ENCODE measurements around the gene MAG. TPM values are rescaled to one million over a fixed set of nuclear protein-coding genes. Genes with fewer than 3 reads are reported as not detected.

Gene MAG
- total and polyA plus RNA-seq, 9 of the 15 experiments (the other 6 are each of a cell fraction or from before 2014, with no cell fraction given), result 0.11 to 10.0 (median 1.6) TPM

GRCh38 chr19:35248310-35249145, 43.4 kb upstream of the MAG start, which contains the start of gene LSR (continued):
- TF ChIP-seq ZBTB12 (CRISPR knock-in tag; IDR thresholded peaks at IDR 0.05), result no peak
- no peak for TF ChIP-seq E2F8 (IDR thresholded peaks at IDR 0.05; ENCODE audit: low read depth, partially characterized antibody)
- no peak for TF ChIP-seq BDP1 (IDR thresholded peaks at IDR 0.05; ENCODE audit: insufficient read depth, insufficient read length)
- TF ChIP-seq FOXP1 (CRISPR knock-in tag; IDR thresholded peaks at IDR 0.05), result peak; percentile 23; the same call in 1 of the 2 replicates
- no peak for TF ChIP-seq CREB5 (CRISPR knock-in tag; IDR thresholded peaks at IDR 0.05)
- no peak for TF ChIP-seq RAD21 (CRISPR knock-in tag; conservative IDR thresholded peaks at IDR 0.05 in 1 of 2, IDR thresholded peaks at IDR 0.05 in 1 of 2)
- no peak for TF ChIP-seq SNRNP70 (optimal IDR thresholded peaks at IDR 0.05; ENCODE audit: low read depth, low read length)
- peak; percentile 79 for TF ChIP-seq ETV5 (CRISPR knock-in tag; IDR thresholded peaks at IDR 0.05; ENCODE audit: low read depth)
- TF ChIP-seq HNRNPLL (IDR thresholded peaks at IDR 0.05; ENCODE audit: low read depth, low read length, poor library complexity, severe bottlenecking), result peak; percentile 93
- TF ChIP-seq RREB1 (CRISPR knock-in tag; IDR thresholded peaks at IDR 0.05), result no peak
- TF ChIP-seq ZNF707 (CRISPR knock-in tag; conservative IDR thresholded peaks at IDR 0.05), result no peak

Measured in K562 (cell line).